Liver (tissue), 9 donors: Measurements from ENCODE around the gene TSC1. TPM values are rescaled to one million over a fixed set of nuclear protein-coding genes. Genes with fewer than 3 reads are reported as not detected.

Experiments used
- DNase-seq: peaks from one replicate; pipeline ENCODE4 v3.0.0-alpha.2; 2017; ENCODE audit warnings: low spot score
- H3K27ac ChIP-seq, 2 donors: one replicate each; pipeline ENCODE4 v1.7.0; 2013; ENCODE audit warnings: inconsistent platforms in 2 of 2, low read length in 2 of 2, control low read depth in 1 of 2, low read depth in 1 of 2, mild to moderate bottlenecking in 1 of 2
- H3K27me3 ChIP-seq, 4 donors: one replicate each; pipeline versions ENCODE4 v1.6.1 to v1.7.0; 2013; ENCODE audit warnings: low read length in 3 of 4, inconsistent platforms in 1 of 4, mild to moderate bottlenecking in 1 of 4, moderate library complexity in 1 of 4; ENCODE audit not compliant: control insufficient read depth in 4 of 4, insufficient read depth in 4 of 4
- H3K36me3 ChIP-seq, 4 donors: one replicate each; pipeline versions ENCODE4 v1.6.1 to v1.7.0; 2013; ENCODE audit warnings: low read length in 3 of 4, mild to moderate bottlenecking in 3 of 4, low read depth in 1 of 4, moderate library complexity in 1 of 4; ENCODE audit not compliant: control insufficient read depth in 4 of 4, insufficient read depth in 3 of 4
- H3K4me1 ChIP-seq, 4 donors: one replicate each; pipeline versions ENCODE4 v1.6.1 to v1.7.0; 2013; ENCODE audit warnings: low read length in 3 of 4, mild to moderate bottlenecking in 3 of 4, moderate library complexity in 1 of 4; ENCODE audit not compliant: control insufficient read depth in 4 of 4, insufficient read depth in 4 of 4
- H3K4me3 ChIP-seq, 3 donors: one replicate each; pipeline versions ENCODE4 v1.6.1 to v1.7.0; 2013; ENCODE audit warnings: low read length in 3 of 3, control low read depth in 1 of 3, low read depth in 1 of 3, mild to moderate bottlenecking in 1 of 3
- H3K9ac ChIP-seq, 2 donors: one replicate each; pipeline ENCODE4 v1.7.0; 2013; ENCODE audit warnings: low read length in 2 of 2, mild to moderate bottlenecking in 2 of 2, moderate library complexity in 2 of 2, control low read depth in 1 of 2, low read depth in 1 of 2
- H3K9me3 ChIP-seq, 4 donors: one replicate each; pipeline versions ENCODE4 v1.6.1 to v1.7.0; 2013; ENCODE audit warnings: low read length in 3 of 4; ENCODE audit not compliant: control insufficient read depth in 4 of 4
- CTCF ChIP-seq: fragments of 150-350 bp; IDR thresholded peaks from 2 replicates; pipeline ENCODE4 v1.5.1; 2017; ENCODE audit warnings: improper control_type of control experiment, low read depth, low read length; ENCODE audit not compliant: missing input control
- EGR1 ChIP-seq, 2 donors: IDR thresholded peaks; 2 replicates each; pipeline ENCODE4 v1.6.1; 2016 to 2018; ENCODE audit warnings: antibody characterized with exemption in 2 of 2, low read depth in 2 of 2
- FOXA2 ChIP-seq: IDR thresholded peaks from 2 replicates; pipeline ENCODE4 v1.6.1; 2016; ENCODE audit warnings: antibody characterized with exemption
- GABPA ChIP-seq, 2 donors: IDR thresholded peaks in 1 of 2; conservative IDR thresholded peaks in 1 of 2; 2 replicates each; pipeline ENCODE4 v1.6.1; 2016; ENCODE audit warnings: antibody characterized with exemption in 2 of 2, mild to moderate bottlenecking in 1 of 2, moderate library complexity in 1 of 2
- HNF4G ChIP-seq: IDR thresholded peaks from 2 replicates; pipeline ENCODE4 v1.6.1; 2016; ENCODE audit warnings: antibody characterized with exemption
- JUND ChIP-seq, 2 donors: IDR thresholded peaks; 2 replicates each; pipeline ENCODE4 v1.6.1; 2016; ENCODE audit warnings: antibody characterized with exemption in 2 of 2
- NR2F2 ChIP-seq: IDR thresholded peaks from 2 replicates; pipeline ENCODE4 v1.6.1; 2016; ENCODE audit warnings: antibody characterized with exemption
- RAD21 ChIP-seq, 2 donors: IDR thresholded peaks; 2 replicates each; pipeline ENCODE4 v1.6.1; 2016; ENCODE audit warnings: antibody characterized with exemption in 2 of 2, mild to moderate bottlenecking in 2 of 2
- RXRA ChIP-seq, 2 donors: IDR thresholded peaks; 2 replicates each; pipeline ENCODE4 v1.6.1; 2017 to 2018; ENCODE audit warnings: antibody characterized with exemption in 2 of 2, mild to moderate bottlenecking in 1 of 2
- TAF1 ChIP-seq: conservative IDR thresholded peaks from 2 replicates; pipeline ENCODE4 v1.6.1; 2016; ENCODE audit warnings: antibody characterized with exemption, mild to moderate bottlenecking
- YY1 ChIP-seq: IDR thresholded peaks from 2 replicates; pipeline ENCODE4 v1.6.1; 2016; ENCODE audit warnings: antibody characterized with exemption, mild to moderate bottlenecking
- WGBS: extraction: QIAGEN DNeasy Blood & Tissue Kit; methylation state at CpG from one replicate; pipeline ENCODE4 v1.1.7; 2013; 5-methylcytosine and 5-hydroxymethylcytosine counted together
- polyA plus RNA-seq, 2 donors: library from polyadenylated mRNA; stranded (reverse) in 1 of 2; unstranded in 1 of 2; fragments of 200-250 nt in 1 of 2; fragments of >200 nt in 1 of 2; fragmentation: Nextera tagmentation in 1 of 2; extraction: Ambion mirVana in 1 of 2; gene quantifications; one replicate each; pipeline versions ENCODE4 v1.2.1 to v1.2.3, GENCODE V29; 2013 to 2015
- total RNA-seq, 2 donors: library from RNA; depleted of rRNA; stranded (reverse); fragments of >200 nt; gene quantifications; one replicate each; pipeline ENCODE4 v1.2.3, GENCODE V29; 2014
- TF ChIP-seq, protein P1 (sequence below): IDR thresholded peaks from 2 replicates; pipeline ENCODE4 v1.6.1; 2016; ENCODE audit warnings: antibody characterized with exemption
- TF ChIP-seq, protein P2 (sequence below): IDR thresholded peaks from 2 replicates; pipeline ENCODE4 v1.6.1; 2016; ENCODE audit warnings: antibody characterized with exemption
- TF ChIP-seq, protein P3 (sequence below): IDR thresholded peaks from 2 replicates; pipeline ENCODE4 v1.6.1; 2016; ENCODE audit warnings: antibody characterized with exemption, mild to moderate bottlenecking
- TF ChIP-seq, protein P4 (sequence below): IDR thresholded peaks from 2 replicates; pipeline ENCODE4 v1.6.1; 2016; ENCODE audit warnings: antibody characterized with exemption
- donor health status: healthy.
- donor health status: healthy.
- donor health status: healthy.
- donor health status: healthy.
- donor health status: healthy.

The TSC1 gene
- total and polyA plus RNA-seq, 4 donors, result 4.6 to 33.5 (median 15.6) TPM

GRCh38 chr9:132984202-132985070 is 40.0 kb upstream of the TSC1 start:
- WGBS, result 76% methylated on average over 20 of the region's 20 CpGs
- Histone ChIP-seq H3K4me3 (no peak overlapping the region), H3K9me3 (no peaks in the 10 kb centered on the region), H3K27ac (no peak overlapping the region), H3K27me3 (no peaks in the 10 kb centered on the region), H3K4me1 (no peaks in the 10 kb centered on the region), H3K9ac (no peak overlapping the region), H3K36me3 (no peaks in the 10 kb centered on the region)
- TF ChIP-seq TAF1 (no peak), HNF4G (no peak), NR2F2 (no peak), YY1 (no peak), EGR1 (IDR thresholded peaks at IDR 0.05; ENCODE audit: low read depth in 2 of 2) (no peak), JUND (IDR thresholded peaks at IDR 0.05) (no peak), CTCF (no peak), GABPA (IDR thresholded peaks at IDR 0.05 in 1 of 2, conservative IDR thresholded peaks at IDR 0.05 in 1 of 2) (no peak), RXRA (IDR thresholded peaks at IDR 0.05) (no peak), FOXA2 (no peak), RAD21 (IDR thresholded peaks at IDR 0.05) (no peak)
- TF ChIP-seq, protein P1, sequence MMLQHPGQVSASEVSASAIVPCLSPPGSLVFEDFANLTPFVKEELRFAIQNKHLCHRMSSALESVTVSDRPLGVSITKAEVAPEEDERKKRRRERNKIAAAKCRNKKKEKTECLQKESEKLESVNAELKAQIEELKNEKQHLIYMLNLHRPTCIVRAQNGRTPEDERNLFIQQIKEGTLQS, result no peak
- TF ChIP-seq, protein P2, sequence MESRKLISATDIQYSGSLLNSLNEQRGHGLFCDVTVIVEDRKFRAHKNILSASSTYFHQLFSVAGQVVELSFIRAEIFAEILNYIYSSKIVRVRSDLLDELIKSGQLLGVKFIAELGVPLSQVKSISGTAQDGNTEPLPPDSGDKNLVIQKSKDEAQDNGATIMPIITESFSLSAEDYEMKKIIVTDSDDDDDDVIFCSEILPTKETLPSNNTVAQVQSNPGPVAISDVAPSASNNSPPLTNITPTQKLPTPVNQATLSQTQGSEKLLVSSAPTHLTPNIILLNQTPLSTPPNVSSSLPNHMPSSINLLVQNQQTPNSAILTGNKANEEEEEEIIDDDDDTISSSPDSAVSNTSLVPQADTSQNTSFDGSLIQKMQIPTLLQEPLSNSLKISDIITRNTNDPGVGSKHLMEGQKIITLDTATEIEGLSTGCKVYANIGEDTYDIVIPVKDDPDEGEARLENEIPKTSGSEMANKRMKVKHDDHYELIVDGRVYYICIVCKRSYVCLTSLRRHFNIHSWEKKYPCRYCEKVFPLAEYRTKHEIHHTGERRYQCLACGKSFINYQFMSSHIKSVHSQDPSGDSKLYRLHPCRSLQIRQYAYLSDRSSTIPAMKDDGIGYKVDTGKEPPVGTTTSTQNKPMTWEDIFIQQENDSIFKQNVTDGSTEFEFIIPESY, result no peak
- TF ChIP-seq, protein P3, sequence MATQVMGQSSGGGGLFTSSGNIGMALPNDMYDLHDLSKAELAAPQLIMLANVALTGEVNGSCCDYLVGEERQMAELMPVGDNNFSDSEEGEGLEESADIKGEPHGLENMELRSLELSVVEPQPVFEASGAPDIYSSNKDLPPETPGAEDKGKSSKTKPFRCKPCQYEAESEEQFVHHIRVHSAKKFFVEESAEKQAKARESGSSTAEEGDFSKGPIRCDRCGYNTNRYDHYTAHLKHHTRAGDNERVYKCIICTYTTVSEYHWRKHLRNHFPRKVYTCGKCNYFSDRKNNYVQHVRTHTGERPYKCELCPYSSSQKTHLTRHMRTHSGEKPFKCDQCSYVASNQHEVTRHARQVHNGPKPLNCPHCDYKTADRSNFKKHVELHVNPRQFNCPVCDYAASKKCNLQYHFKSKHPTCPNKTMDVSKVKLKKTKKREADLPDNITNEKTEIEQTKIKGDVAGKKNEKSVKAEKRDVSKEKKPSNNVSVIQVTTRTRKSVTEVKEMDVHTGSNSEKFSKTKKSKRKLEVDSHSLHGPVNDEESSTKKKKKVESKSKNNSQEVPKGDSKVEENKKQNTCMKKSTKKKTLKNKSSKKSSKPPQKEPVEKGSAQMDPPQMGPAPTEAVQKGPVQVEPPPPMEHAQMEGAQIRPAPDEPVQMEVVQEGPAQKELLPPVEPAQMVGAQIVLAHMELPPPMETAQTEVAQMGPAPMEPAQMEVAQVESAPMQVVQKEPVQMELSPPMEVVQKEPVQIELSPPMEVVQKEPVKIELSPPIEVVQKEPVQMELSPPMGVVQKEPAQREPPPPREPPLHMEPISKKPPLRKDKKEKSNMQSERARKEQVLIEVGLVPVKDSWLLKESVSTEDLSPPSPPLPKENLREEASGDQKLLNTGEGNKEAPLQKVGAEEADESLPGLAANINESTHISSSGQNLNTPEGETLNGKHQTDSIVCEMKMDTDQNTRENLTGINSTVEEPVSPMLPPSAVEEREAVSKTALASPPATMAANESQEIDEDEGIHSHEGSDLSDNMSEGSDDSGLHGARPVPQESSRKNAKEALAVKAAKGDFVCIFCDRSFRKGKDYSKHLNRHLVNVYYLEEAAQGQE, result no peak
- TF ChIP-seq, protein P4, sequence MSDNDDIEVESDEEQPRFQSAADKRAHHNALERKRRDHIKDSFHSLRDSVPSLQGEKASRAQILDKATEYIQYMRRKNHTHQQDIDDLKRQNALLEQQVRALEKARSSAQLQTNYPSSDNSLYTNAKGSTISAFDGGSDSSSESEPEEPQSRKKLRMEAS, result no peak
- DNase-seq, result peak; percentile 83
